Esophagus (tissue), 2 donors: ENCODE results near the gene PTPRZ1. TPM values are rescaled to one million over a fixed set of nuclear protein-coding genes. Genes with fewer than 3 reads are reported as not detected.

ENCODE experiments used
- H3K27ac ChIP-seq, 2 donors: one replicate each; pipeline ENCODE4 v1.5.1; 2013; ENCODE audit warnings: low read depth in 2 of 2, mild to moderate bottlenecking in 2 of 2, inconsistent platforms in 1 of 2, low read length in 1 of 2, moderate library complexity in 1 of 2
- H3K27me3 ChIP-seq, 2 donors: one replicate each; pipeline ENCODE4 v1.6.1; 2013; ENCODE audit warnings: low read length in 2 of 2, control low read depth in 1 of 2, mild to moderate bottlenecking in 1 of 2; ENCODE audit not compliant: insufficient read depth in 2 of 2, control insufficient read depth in 1 of 2
- H3K36me3 ChIP-seq, 2 donors: one replicate each; pipeline ENCODE4 v1.6.1; 2013; ENCODE audit warnings: low read length in 1 of 2; ENCODE audit not compliant: control insufficient read depth in 2 of 2, insufficient read depth in 2 of 2
- H3K4me1 ChIP-seq, 2 donors: one replicate each; pipeline ENCODE4 v1.6.1; 2013; ENCODE audit warnings: low read length in 1 of 2; ENCODE audit not compliant: control insufficient read depth in 2 of 2, insufficient read depth in 2 of 2
- H3K4me3 ChIP-seq, 2 donors: one replicate each; pipeline ENCODE4 v1.5.1; 2013; ENCODE audit warnings: low read length in 2 of 2, mild to moderate bottlenecking in 2 of 2, low read depth in 1 of 2, moderate library complexity in 1 of 2
- H3K9me3 ChIP-seq, 2 donors: one replicate each; pipeline ENCODE4 v1.6.1; 2013; ENCODE audit warnings: mild to moderate bottlenecking in 2 of 2, low read depth in 1 of 2, low read length in 1 of 2, moderate library complexity in 1 of 2; ENCODE audit not compliant: control insufficient read depth in 2 of 2, insufficient read depth in 1 of 2
- WGBS, 2 donors: extraction: QIAGEN DNeasy Blood & Tissue Kit; methylation state at CpG; one replicate each; pipeline ENCODE4 v1.1.7; 2013; 5-methylcytosine and 5-hydroxymethylcytosine counted together
- polyA plus RNA-seq, 2 donors: library from polyadenylated mRNA; stranded (reverse); fragments of 200-250 nt; gene quantifications; one replicate each; pipeline ENCODE4 v1.2.3, GENCODE V29; 2013
- donor health status: healthy with polysubstance abuse.
- donor health status: Bipolar disorder and iron deficiency.

The PTPRZ1 gene
- polyA plus RNA-seq, 2 donors, result 9.3 to 13.3 TPM

DNA sequence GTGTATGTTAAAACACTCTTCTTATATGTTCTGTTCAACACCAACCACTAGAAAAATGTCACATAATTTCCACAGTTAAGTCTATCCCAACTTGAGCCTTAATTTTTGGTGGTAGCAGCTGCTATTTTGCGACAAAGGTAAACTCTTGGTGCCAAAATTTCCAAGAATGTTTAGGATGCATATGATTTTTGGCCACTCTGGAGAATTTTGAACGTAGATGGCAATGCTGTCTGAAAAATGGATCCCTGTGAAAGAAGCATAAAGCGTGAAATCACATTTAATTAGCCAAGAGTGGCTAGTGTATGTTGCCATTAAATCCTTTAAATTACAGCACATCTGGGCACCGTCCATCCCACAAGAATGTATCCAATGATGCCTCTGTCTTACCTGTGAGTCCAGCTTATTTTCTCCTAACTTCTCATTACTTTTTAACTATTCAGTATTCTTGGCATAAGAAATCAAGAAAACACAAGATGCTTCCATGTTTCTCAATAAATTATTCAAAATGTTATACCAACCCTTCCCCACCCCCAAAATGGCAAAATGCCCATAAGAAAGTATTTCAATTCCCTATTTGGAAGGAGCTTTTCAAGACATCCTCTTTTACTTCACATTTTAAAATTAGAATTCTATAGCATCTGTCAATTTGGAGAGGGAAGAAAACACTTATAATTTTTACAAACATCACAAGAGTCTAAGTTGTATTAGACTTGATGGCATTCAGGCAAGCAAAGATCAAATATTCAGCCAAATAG lies 12.4 kb downstream of the PTPRZ1 start:
- H3K36me3 ChIP-seq, result no peaks in the 10 kb centered on the region
- no peak overlapping the region for H3K4me3 ChIP-seq
- WGBS, 2 donors, result 64 to 81% methylated on average over 4 of the region's 4 CpGs
- H3K27me3 ChIP-seq, result no peaks in the 10 kb centered on the region
- H3K27ac ChIP-seq, result no peak overlapping the region
- no peaks in the 10 kb centered on the region for H3K4me1 ChIP-seq
- no peaks in the 10 kb centered on the region for H3K9me3 ChIP-seq

DNA sequence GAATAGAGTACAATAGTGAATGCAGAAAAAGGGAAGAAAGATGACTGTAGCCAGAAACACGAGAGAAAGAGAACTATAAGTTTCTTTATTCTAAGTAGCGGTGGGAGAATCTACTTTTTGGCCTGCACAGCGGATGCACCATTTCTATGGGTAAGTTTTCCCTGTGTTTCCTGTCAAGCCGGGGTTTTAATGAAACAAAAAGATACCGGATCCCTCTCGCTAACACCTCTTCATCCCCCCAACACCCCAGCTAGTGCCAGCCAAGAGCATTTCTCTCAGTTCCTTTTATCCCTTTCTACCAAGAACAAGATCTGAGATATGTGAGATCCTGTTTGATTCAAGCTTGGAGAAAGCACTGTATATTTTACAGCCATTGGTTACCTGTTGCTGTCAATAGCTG lies 14.7 kb downstream of the PTPRZ1 start:
- WGBS, 2 donors, result 88 to 99% methylated on average over 6 of the region's 6 CpGs
- Histone ChIP-seq H3K27me3 (no peaks in the 10 kb centered on the region), H3K4me1 (no peaks in the 10 kb centered on the region), H3K27ac (no peak overlapping the region), H3K36me3 (no peaks in the 10 kb centered on the region), H3K9me3 (no peaks in the 10 kb centered on the region), H3K4me3 (no peak overlapping the region)

DNA sequence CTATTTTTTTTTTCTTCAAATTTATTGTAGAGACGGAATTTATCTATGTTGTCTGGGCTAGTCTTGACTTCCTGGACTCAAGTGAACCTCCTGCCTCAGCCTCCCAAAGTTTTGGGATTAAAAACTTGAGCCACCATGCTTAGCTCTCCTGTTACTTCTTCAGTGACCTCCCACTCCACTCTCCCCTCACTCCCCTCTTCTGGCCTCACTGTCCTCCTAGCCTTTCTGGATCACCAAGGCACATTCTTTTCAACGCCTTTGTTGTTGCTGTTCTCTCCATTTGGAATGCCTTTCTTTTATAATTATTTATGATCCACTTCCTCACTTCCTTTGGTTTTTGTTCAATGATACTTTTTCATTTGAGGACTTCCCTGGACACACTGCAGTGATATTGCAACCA lies 17.9 kb downstream of the PTPRZ1 start:
- Histone ChIP-seq H3K4me3 (no peak overlapping the region), H3K27me3 (no peaks in the 10 kb centered on the region), H3K4me1 (no peaks in the 10 kb centered on the region), H3K27ac (no peak overlapping the region), H3K36me3 (no peaks in the 10 kb centered on the region), H3K9me3 (no peaks in the 10 kb centered on the region)
- 71 to 75% methylated on average over 2 of the region's 2 CpGs for WGBS, 2 donors

DNA sequence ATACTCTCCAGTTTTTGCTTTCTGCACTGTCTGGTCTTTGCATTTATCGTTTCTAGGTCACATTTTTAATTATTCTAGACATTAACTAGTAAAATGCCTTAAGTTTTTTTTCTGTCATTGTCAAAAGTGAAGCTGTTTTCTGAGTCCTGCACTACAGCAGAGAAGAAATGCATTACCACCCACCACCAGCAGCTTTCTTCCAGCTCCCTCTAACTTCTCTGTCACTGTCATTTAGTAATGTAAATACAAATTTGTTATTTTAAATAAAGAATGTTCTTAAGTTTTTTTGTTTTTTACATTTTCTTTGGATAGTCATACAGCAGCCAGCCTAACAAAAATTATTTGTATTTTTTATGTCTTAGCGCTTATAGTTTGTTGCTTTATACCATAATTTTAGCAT lies 18.8 kb downstream of the PTPRZ1 start:
- Histone ChIP-seq H3K4me3 (no peak overlapping the region), H3K4me1 (no peaks in the 10 kb centered on the region), H3K36me3 (no peaks in the 10 kb centered on the region), H3K9me3 (no peaks in the 10 kb centered on the region), H3K27ac (no peak overlapping the region), H3K27me3 (no peaks in the 10 kb centered on the region)
- 62 to 69% methylated on average over 2 of the region's 2 CpGs for WGBS, 2 donors

DNA sequence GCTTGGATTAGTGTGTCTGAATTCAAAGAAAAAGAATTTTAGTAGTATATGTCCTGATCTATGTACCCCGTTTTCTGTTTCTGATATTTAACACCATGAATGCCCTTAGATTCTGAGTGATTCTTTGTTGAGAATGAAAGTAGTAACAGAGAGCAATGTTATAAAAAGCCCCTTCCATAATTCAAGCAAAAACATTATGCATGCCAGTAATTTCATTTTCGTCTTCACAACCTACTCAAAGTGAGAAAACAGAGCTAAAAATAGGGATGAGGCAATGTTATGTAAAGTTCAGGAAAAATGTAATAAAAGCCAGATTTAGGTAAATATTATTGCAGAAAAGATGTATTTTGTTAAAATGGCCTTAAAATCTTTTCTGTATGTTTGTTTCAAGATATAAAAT lies 28.1 kb downstream of the PTPRZ1 start:
- H3K36me3 ChIP-seq, result no peaks in the 10 kb centered on the region
- no peak overlapping the region for H3K27ac ChIP-seq
- H3K9me3 ChIP-seq, result no peaks in the 10 kb centered on the region
- 26 to 54% methylated on average over 2 of the region's 2 CpGs for WGBS, 2 donors
- no peaks in the 10 kb centered on the region for H3K27me3 ChIP-seq
- H3K4me1 ChIP-seq, result no peaks in the 10 kb centered on the region
- no peak overlapping the region for H3K4me3 ChIP-seq

DNA sequence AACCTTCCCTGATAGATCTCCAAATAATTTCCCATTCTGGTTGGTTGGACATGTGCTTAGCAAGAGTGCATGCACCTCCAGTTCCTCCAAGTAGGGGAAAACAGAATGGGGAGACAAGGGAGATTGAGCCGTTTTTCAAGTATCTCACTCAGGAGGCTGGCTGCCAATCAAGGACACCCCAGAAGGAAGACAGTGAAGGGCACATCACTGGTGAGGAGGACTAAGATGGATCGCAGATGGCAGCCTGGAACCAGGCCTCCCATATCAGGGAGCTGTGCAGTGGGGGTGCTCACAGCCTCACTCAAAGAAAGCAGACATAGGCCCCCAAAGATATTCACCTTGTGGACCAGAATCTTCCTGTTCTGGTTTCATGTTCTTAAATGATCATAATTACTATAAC lies 31.2 kb downstream of the PTPRZ1 start:
- no peak overlapping the region for H3K4me3 ChIP-seq
- H3K4me1 ChIP-seq, result no peaks in the 10 kb centered on the region
- H3K27me3 ChIP-seq, result no peaks in the 10 kb centered on the region
- 89 to 92% methylated on average over 2 of the region's 2 CpGs for WGBS, 2 donors
- H3K9me3 ChIP-seq, result no peaks in the 10 kb centered on the region
- H3K27ac ChIP-seq, result no peak overlapping the region
- H3K36me3 ChIP-seq, result no peaks in the 10 kb centered on the region

DNA sequence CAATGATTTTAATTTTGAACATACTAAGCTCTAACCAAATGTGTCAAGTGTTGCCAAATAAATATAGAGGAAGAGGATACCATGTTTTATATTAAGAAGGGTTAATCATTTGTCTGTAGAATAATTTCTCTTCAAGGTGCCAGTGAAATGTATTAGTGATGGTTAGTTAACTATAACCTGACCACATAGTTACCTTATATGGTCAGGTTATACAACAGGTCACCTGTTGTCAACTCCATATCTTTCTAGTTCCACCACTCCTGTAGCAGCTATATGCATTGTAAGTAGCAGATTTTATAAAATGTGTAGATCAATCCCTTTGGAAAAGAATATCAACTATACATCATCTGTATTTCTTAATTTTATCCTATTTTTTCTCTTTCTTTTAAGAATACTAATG lies 35.1 kb downstream of the PTPRZ1 start:
- Histone ChIP-seq H3K27ac (no peak overlapping the region), H3K4me3 (no peak overlapping the region), H3K4me1 (no peaks in the 10 kb centered on the region), H3K27me3 (no peaks in the 10 kb centered on the region), H3K9me3 (no peaks in the 10 kb centered on the region), H3K36me3 (no peaks in the 10 kb centered on the region)

DNA sequence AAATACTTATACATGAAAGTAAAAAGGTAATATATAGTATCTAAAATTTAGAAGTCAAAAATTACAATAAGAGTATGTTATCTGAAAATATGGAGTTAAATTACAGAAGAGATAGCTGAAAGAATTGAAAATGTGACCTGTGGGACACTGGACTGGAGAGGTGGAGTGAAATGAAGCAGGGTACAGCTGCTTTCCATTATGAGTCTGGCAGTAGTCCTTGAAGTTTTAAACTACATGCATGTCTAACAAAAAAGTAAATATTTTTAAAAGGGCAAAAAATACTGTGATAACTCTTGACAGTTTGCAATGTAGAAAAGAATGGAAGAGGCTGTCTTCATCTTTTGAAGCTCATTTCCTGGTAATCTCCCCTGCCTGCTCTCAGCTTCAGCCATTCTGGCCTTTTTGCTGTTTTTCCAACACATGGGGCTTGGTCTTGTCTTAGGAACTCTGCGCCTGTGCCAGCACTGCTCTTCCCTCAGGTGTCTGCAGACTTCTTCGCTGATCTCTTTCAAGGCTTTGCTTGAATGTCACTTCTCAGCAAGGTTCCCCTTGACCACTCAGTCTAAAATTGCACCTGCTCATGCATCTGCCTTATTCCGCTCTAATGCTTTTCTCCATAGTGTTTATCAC lies 36.9 kb downstream of the PTPRZ1 start:
- H3K9me3 ChIP-seq, result no peaks in the 10 kb centered on the region
- H3K27ac ChIP-seq, result no peak overlapping the region
- H3K36me3 ChIP-seq, result no peaks in the 10 kb centered on the region
- H3K4me3 ChIP-seq, result no peak overlapping the region
- H3K4me1 ChIP-seq, result no peaks in the 10 kb centered on the region
- no peaks in the 10 kb centered on the region for H3K27me3 ChIP-seq
- WGBS, 2 donors, result 76 to 92% methylated on average over 3 of the region's 3 CpGs

DNA sequence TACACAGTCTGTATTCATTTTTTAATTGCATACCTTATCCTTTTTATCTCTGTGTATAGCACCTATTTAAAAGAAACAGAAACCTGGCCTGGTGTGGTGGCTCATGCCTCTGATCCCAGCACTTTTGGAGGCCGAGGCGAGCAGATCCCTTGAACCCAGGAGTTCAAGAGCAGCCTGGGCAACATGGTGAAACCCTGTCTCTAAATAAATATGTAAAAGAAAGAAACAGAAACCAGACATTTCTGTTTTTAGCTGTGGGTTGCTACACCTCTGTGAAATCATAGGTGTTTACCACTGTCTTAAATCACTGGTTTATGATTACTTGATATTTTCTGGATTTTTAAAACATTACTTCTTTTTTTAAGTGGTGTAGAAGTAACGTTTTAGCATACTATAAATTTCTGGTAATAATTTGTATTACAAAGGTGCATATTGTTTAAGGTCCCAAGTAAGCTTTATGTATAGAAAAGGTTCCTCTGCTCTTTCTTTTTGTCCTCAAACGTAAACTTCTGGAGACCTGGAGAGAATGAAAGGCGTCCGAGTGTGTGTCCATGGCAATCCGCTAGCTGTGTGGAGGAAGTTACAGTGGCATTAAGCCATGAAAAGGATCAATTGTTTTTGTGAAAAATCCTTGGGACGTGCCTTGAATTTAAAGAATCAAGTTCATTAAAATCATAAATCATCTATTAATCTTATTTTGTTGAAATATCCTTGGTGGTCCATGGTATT lies 41.1 kb downstream of the PTPRZ1 start:
- WGBS, 2 donors, result 69 to 76% methylated on average over 8 of the region's 8 CpGs
- no peaks in the 10 kb centered on the region for H3K4me1 ChIP-seq
- H3K27me3 ChIP-seq, result no peaks in the 10 kb centered on the region
- H3K27ac ChIP-seq, result no peak overlapping the region
- no peaks in the 10 kb centered on the region for H3K9me3 ChIP-seq
- H3K36me3 ChIP-seq, result no peaks in the 10 kb centered on the region
- H3K4me3 ChIP-seq, result no peak overlapping the region
